SK-N-MC (cell line): ENCODE data around the gene COL6A3.

Experiments
- EZH2 ChIP-seq: fragments of 200-600 bp; sonication (generic); IDR thresholded peaks from one replicate; pipeline ENCODE4 v1.6.1; 2017; ENCODE audit warnings: antibody characterized with exemption
- POLR2AphosphoS5 ChIP-seq: IDR thresholded peaks from 2 replicates; pipeline ENCODE4 v1.6.1; 2012; ENCODE audit warnings: mild to moderate bottlenecking, low read depth, low read length, borderline replicate concordance

- no peak for TF ChIP-seq EZH2
- no peak for TF ChIP-seq POLR2AphosphoS5
Measured at GRCh38 chr2:237456200-237456843, 42.4 kb upstream of the COL6A3 start.
